ENCODE data around the gene KHDRBS1. TPM values are rescaled to one million over a fixed set of nuclear protein-coding genes. Genes with fewer than 3 reads are reported as not detected.
A peak's percentile ranks its signal among the peaks of the same experiment; 100 is the strongest.

KHDRBS1 gene
- total RNA-seq, 1 donor from 2014 or later = 39.8 TPM

- H3K36me3 ChIP-seq (ENCODE audit: control insufficient read depth, insufficient read depth, low read length) = peaks cover 20% of the 10 kb centered on the region
- no peaks in the 10 kb centered on the region for H3K27me3 ChIP-seq (ENCODE audit: control insufficient read depth, insufficient read depth, low read length)
- TF ChIP-seq CTCF (IDR thresholded peaks at IDR 0.05; ENCODE audit: insufficient read depth, low read length, severe bottlenecking) = no peak
- FAIRE-seq (no peak), DNase-seq (ENCODE audit: low read depth) (peak; percentile 48)
- no peak overlapping the region for H3K4me3 ChIP-seq (ENCODE audit: low read depth, low read length)
Observed at GRCh38 chr1:32031578-32032274, 18.1 kb downstream of the KHDRBS1 start.

- no peak overlapping the region for H3K4me3 ChIP-seq (ENCODE audit: low read depth, low read length)
- no peak for FAIRE-seq
- no peak for TF ChIP-seq CTCF (IDR thresholded peaks at IDR 0.05; ENCODE audit: insufficient read depth, low read length, severe bottlenecking)
- H3K27me3 ChIP-seq (ENCODE audit: control insufficient read depth, insufficient read depth, low read length) = no peaks in the 10 kb centered on the region
- DNase-seq (ENCODE audit: low read depth) = no peak
- peaks cover 24% of the 10 kb centered on the region for H3K36me3 ChIP-seq (ENCODE audit: control insufficient read depth, insufficient read depth, low read length)
Observed at GRCh38 chr1:32032275-32032615, 18.6 kb downstream of the KHDRBS1 start.

GRCh38 chr1:32035119-32035518 lies 21.5 kb downstream of the KHDRBS1 start:
- FAIRE-seq (no peak), DNase-seq (ENCODE audit: low read depth) (no peak)
- peaks cover 33% of the 10 kb centered on the region for H3K36me3 ChIP-seq (ENCODE audit: control insufficient read depth, insufficient read depth, low read length)
- TF ChIP-seq CTCF (IDR thresholded peaks at IDR 0.05; ENCODE audit: insufficient read depth, low read length, severe bottlenecking) = no peak
- no peaks in the 10 kb centered on the region for H3K27me3 ChIP-seq (ENCODE audit: control insufficient read depth, insufficient read depth, low read length)
- no peak overlapping the region for H3K4me3 ChIP-seq (ENCODE audit: low read depth, low read length)

- no peak for FAIRE-seq
Observed at GRCh38 chr1:32040711-32041110, 27.0 kb downstream of the KHDRBS1 start.

GRCh38 chr1:32042330-32042729 lies 28.7 kb downstream of the KHDRBS1 start:
- DNase-seq (ENCODE audit: low read depth) = no peak
- TF ChIP-seq CTCF (IDR thresholded peaks at IDR 0.05; ENCODE audit: insufficient read depth, low read length, severe bottlenecking) = no peak
- Histone ChIP-seq H3K36me3 (ENCODE audit: control insufficient read depth, insufficient read depth, low read length) (peaks cover 43% of the 10 kb centered on the region), H3K27me3 (ENCODE audit: control insufficient read depth, insufficient read depth, low read length) (no peaks in the 10 kb centered on the region), H3K4me3 (ENCODE audit: low read depth, low read length) (no peak overlapping the region)
- no peak for FAIRE-seq

More at GRCh38 chr1:32040711-32041110, 27.0 kb downstream of the KHDRBS1 start:
- no peak for DNase-seq (ENCODE audit: low read depth)
- H3K4me3 ChIP-seq (ENCODE audit: low read depth, low read length) = no peak overlapping the region
- TF ChIP-seq CTCF (IDR thresholded peaks at IDR 0.05; ENCODE audit: insufficient read depth, low read length, severe bottlenecking) = no peak
- no peaks in the 10 kb centered on the region for H3K27me3 ChIP-seq (ENCODE audit: control insufficient read depth, insufficient read depth, low read length)
- H3K36me3 ChIP-seq (ENCODE audit: control insufficient read depth, insufficient read depth, low read length) = peaks cover 43% of the 10 kb centered on the region

- Histone ChIP-seq H3K36me3 (ENCODE audit: control insufficient read depth, insufficient read depth, low read length) (peaks cover 40% of the 10 kb centered on the region), H3K4me3 (ENCODE audit: low read depth, low read length) (no peak overlapping the region), H3K27me3 (ENCODE audit: control insufficient read depth, insufficient read depth, low read length) (no peaks in the 10 kb centered on the region)
- DNase-seq (ENCODE audit: low read depth) (no peak), FAIRE-seq (no peak)
- no peak for TF ChIP-seq CTCF (IDR thresholded peaks at IDR 0.05; ENCODE audit: insufficient read depth, low read length, severe bottlenecking)
Observed at GRCh38 chr1:32044234-32044633, 30.6 kb downstream of the KHDRBS1 start.

Data from bronchial epithelial cell (primary cell).